Type B pancreatic cell (in vitro differentiated cells): ENCODE measurements around the gene CARS2. TPM values are rescaled to one million over a fixed set of nuclear protein-coding genes. Genes with fewer than 3 reads are reported as not detected.

ENCODE experiments used
- DNase-seq: peaks from one replicate; pipeline ENCODE4 v3.0.0; 2021; ENCODE audit warnings: mixed read lengths; ENCODE audit not compliant: unreplicated experiment; ENCODE audit errors: extremely low spot score
- H3K27ac Mint-ChIP-seq: 2 replicates; pipeline ENCODE4 v1.8.0; 2021; ENCODE audit warnings: mild to moderate bottlenecking, mixed read lengths
- H3K27me3 Mint-ChIP-seq: 2 replicates; pipeline ENCODE4 v1.8.0; 2021; ENCODE audit warnings: mixed read lengths
- H3K36me3 Mint-ChIP-seq: 2 replicates; pipeline ENCODE4 v1.8.0; 2021; ENCODE audit warnings: mixed read lengths
- H3K4me1 Mint-ChIP-seq: one replicate; pipeline ENCODE4 v1.8.0; 2021; ENCODE audit warnings: mixed read lengths; ENCODE audit not compliant: unreplicated experiment
- H3K4me3 Mint-ChIP-seq: 2 replicates; pipeline ENCODE4 v1.8.0; 2021; ENCODE audit warnings: mild to moderate bottlenecking, mixed read lengths
- H3K9me3 Mint-ChIP-seq: 2 replicates; pipeline ENCODE4 v1.8.0; 2021; ENCODE audit warnings: mixed read lengths
- total RNA-seq: library from RNA; stranded (reverse); gene quantifications from 2 replicates; pipeline ENCODE4 v1.2.1, GENCODE V29; 2021; ENCODE audit warnings: low replicate concordance
- TF ChIP-seq, protein P1 (sequence below): fragments of 200-600 bp; sonication (generic); conservative IDR thresholded peaks from 2 replicates; pipeline ENCODE4 v1.5.0; 2021; ENCODE audit warnings: antibody characterized with exemption, mild to moderate bottlenecking

The CARS2 gene
- total RNA-seq, 1 donor from 2014 or later = 73.4 TPM

DNA sequence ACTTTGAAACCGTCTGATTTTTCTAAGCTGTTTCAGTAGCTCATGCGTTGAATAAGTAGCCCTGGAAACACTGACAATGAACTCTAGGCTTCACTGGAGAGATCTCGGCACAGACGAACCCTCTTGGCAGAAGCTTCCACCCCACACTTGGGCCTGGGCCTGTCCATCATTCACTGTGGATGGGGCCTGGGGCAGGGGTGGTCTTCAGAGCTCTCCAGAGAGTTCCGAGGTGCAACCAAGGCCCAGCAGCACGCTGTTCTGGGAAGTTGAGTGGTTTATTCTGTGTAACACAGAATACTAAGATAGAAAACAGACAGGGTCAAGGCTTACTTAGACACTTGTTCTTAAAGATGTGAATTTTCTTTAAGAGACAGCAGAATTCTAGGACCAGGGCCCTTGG, 68.6 kb downstream of the CARS2 start:
- Mint-ChIP-seq H3K27me3 (no peaks in the 10 kb centered on the region), H3K36me3 (peaks cover 30% of the 10 kb centered on the region)

GRCh38 chr13:110636701-110637201, 69.2 kb downstream of the CARS2 start:
- peaks cover 35% of the 10 kb centered on the region for H3K36me3 Mint-ChIP-seq
- TF ChIP-seq, protein P1, sequence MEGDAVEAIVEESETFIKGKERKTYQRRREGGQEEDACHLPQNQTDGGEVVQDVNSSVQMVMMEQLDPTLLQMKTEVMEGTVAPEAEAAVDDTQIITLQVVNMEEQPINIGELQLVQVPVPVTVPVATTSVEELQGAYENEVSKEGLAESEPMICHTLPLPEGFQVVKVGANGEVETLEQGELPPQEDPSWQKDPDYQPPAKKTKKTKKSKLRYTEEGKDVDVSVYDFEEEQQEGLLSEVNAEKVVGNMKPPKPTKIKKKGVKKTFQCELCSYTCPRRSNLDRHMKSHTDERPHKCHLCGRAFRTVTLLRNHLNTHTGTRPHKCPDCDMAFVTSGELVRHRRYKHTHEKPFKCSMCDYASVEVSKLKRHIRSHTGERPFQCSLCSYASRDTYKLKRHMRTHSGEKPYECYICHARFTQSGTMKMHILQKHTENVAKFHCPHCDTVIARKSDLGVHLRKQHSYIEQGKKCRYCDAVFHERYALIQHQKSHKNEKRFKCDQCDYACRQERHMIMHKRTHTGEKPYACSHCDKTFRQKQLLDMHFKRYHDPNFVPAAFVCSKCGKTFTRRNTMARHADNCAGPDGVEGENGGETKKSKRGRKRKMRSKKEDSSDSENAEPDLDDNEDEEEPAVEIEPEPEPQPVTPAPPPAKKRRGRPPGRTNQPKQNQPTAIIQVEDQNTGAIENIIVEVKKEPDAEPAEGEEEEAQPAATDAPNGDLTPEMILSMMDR = no peak
- H3K4me1 Mint-ChIP-seq = no peaks in the 10 kb centered on the region
- H3K4me3 Mint-ChIP-seq = no peak overlapping the region
- H3K9me3 Mint-ChIP-seq = no peaks in the 10 kb centered on the region
- peak overlapping the region; percentile 21 for H3K27ac Mint-ChIP-seq
- no peaks in the 10 kb centered on the region for H3K27me3 Mint-ChIP-seq
- no peak for DNase-seq

More for the DNA sequence above, 68.6 kb downstream of the CARS2 start:
- H3K27ac Mint-ChIP-seq = no peak overlapping the region
- H3K9me3 Mint-ChIP-seq = no peaks in the 10 kb centered on the region
- TF ChIP-seq, protein P1 = no peak
- H3K4me1 Mint-ChIP-seq = no peaks in the 10 kb centered on the region
- DNase-seq = no peak
- no peak overlapping the region for H3K4me3 Mint-ChIP-seq

DNA sequence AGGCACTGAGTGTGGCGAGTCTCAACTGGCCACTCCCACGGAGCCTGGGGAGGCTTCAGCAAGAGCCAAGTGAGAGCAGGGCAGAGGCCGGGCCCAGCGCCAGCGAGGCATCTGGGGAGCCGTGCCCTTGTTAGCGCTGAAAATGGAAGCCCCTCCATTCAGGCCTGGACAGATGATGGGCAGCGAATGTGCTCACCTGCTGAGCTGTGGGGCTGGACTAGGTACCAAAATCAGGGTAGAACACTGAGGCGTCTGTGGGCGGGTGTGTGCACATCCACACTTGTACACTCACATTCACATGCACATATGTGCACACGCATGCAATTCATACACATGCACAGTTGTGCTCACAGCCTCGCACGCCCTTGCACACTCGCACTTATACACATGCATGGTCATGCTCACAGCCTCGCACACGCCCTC, 69.9 kb downstream of the CARS2 start:
- TF ChIP-seq, protein P1 = no peak
- Mint-ChIP-seq H3K36me3 (peaks cover 35% of the 10 kb centered on the region), H3K27ac (peak overlapping the region; percentile 21), H3K9me3 (no peaks in the 10 kb centered on the region), H3K27me3 (no peaks in the 10 kb centered on the region), H3K4me1 (no peaks in the 10 kb centered on the region), H3K4me3 (no peak overlapping the region)
- DNase-seq = no peak

DNA sequence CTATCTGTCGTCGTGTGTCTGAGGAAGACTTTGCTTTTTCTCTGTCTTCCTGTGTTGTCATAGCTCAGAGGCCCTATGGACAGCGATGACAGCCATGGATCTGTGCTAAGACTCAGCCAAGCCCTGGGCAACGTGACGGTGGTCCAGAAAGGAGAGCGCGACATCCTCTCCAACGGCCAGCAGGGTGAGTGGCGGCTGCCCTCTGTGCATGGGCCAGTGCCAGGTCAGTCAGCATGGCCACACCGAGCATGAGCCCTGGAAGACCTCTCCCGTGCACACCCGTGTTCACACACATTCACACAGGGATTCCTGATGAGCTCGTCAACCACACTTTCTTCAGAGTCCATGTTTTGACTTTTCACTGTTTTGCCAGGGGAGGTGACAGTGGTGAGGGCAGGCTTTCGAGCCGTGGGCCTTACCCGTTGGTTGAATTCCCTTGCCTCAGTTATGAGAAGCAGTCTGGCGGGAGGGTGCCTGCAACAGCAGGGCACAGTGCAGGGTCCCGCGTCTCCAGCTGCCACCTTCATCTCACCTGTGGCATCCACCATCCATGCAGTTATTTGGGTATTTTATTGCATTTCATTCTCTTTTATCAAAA, 70.4 kb downstream of the CARS2 start:
- H3K4me1 Mint-ChIP-seq = no peaks in the 10 kb centered on the region
- H3K36me3 Mint-ChIP-seq = peaks cover 34% of the 10 kb centered on the region
- H3K27me3 Mint-ChIP-seq = no peaks in the 10 kb centered on the region

GRCh38 chr13:110634558-110634957, 71.4 kb downstream of the CARS2 start:
- peaks cover 28% of the 10 kb centered on the region for H3K36me3 Mint-ChIP-seq

More for the DNA sequence above, 70.4 kb downstream of the CARS2 start:
- Mint-ChIP-seq H3K27ac (no peak overlapping the region), H3K4me3 (no peak overlapping the region), H3K9me3 (no peaks in the 10 kb centered on the region)
- TF ChIP-seq, protein P1 = no peak
- DNase-seq = no peak

More at GRCh38 chr13:110634558-110634957, 71.4 kb downstream of the CARS2 start:
- no peak overlapping the region for H3K27ac Mint-ChIP-seq
- H3K4me1 Mint-ChIP-seq = peaks cover 3% of the 10 kb centered on the region
- no peaks in the 10 kb centered on the region for H3K9me3 Mint-ChIP-seq
- TF ChIP-seq, protein P1 = no peak
- H3K4me3 Mint-ChIP-seq = no peak overlapping the region
- DNase-seq = no peak
- no peaks in the 10 kb centered on the region for H3K27me3 Mint-ChIP-seq
